ENCODE measurements around the gene CHCHD3. TPM values are rescaled to one million over a fixed set of nuclear protein-coding genes. Genes with fewer than 3 reads are reported as not detected.
"Not testable (repeated sequence)": the region's sequence is repeated elsewhere in the genome, so short reads cannot be mapped to it uniquely, and the experiment has no call there.

The CHCHD3 gene
- total RNA-seq, 3 donors from 2014 or later, result 52.1 to 59.4 (median 53.1) TPM

DNA sequence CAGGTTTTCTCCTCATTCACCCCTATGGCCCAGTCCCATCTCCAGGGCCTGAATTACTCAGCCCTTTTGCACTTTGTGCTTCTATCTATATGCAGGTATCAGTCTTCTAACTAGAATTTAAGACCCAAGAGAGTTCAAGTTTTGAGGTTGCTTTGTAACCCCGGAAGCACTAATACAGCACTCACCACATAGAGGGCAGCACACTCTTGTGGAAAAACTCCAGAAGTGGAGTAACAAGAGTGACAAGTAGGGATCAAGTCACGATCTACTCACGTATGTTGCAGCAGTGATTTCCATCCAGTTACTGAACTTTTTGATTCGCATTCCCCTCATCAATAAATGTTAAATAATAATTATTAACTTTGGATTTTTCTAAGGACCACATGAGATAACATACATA lies 151.0 kb downstream of the CHCHD3 start:
- Histone ChIP-seq H3K27me3 (no peaks in the 10 kb centered on the region), H3K4me3 (no peak overlapping the region), H3K9me3 (peaks cover 3 to 4% of the 10 kb centered on the region in 2 donors), H3K36me3 (no peaks in the 10 kb centered on the region), H3K4me1 (no peaks in the 10 kb centered on the region), H3K27ac (no peak overlapping the region)
- no peak for DNase-seq (ENCODE audit: low spot score in 2 of 2)
- TF ChIP-seq CTCF (IDR thresholded peaks at IDR 0.05) (no peak), POLR2AphosphoS5 (IDR thresholded peaks at IDR 0.05) (no peak), POLR2A (IDR thresholded peaks at IDR 0.05) (no peak)
- intact Hi-C loops (cut with DNase I; ENCODE audit: low total_unique reads), result no loop called here

DNA sequence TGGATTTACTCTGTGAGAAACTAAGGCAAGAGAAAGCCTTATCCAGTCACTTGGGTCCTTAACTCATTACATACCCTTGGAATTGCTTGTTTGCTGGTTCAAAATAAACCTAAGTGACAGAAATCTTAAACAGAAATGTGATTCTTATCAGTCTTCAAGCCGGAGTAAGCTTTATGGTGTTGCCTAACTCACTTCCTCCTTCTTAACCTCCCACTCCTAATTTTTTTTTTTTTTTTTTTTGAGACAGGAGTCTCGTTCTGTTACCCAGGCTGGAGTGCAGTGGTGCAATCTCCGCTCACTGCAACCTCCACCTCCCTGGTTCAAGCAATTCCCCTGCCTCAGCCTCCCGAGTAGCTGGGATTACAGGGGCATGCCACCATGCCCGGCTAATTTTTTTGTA lies 151.9 kb downstream of the CHCHD3 start:
- DNase-seq (ENCODE audit: low spot score in 2 of 2); H3K27me3 ChIP-seq; intact Hi-C loops (cut with DNase I; ENCODE audit: low total_unique reads); H3K36me3 ChIP-seq; H3K4me3 ChIP-seq; H3K9me3 ChIP-seq; H3K27ac ChIP-seq; H3K4me1 ChIP-seq: not testable (repeated sequence)

DNA sequence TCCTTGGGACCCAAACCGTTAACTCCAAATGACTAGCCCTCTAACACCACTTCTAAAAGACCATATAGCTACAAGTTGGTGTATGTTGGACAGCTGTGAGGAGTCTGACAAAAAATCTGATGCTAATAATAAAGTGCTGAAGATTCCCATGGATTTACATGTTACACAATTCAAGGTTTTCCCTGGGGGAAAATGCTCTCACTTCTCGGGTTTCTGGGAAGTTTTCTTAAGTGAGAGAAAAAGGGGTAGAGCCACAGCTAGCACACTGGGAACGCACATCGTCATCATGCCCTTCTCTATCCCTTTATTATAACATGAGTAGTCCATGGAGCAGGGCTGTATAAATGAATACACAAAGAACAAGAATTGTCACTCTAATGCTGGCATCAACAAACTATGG lies 162.1 kb downstream of the CHCHD3 start:
- no peaks in the 10 kb centered on the region for H3K4me1 ChIP-seq
- intact Hi-C loops (cut with DNase I; ENCODE audit: low total_unique reads), result no loop called here
- no peaks in the 10 kb centered on the region for H3K9me3 ChIP-seq
- no peak overlapping the region for H3K27ac ChIP-seq
- H3K4me3 ChIP-seq, result no peak overlapping the region
- H3K27me3 ChIP-seq, result no peaks in the 10 kb centered on the region
- no peaks in the 10 kb centered on the region for H3K36me3 ChIP-seq
- no peak for DNase-seq (ENCODE audit: low spot score in 2 of 2)
- no peak for TF ChIP-seq POLR2AphosphoS5 (IDR thresholded peaks at IDR 0.05)
- TF ChIP-seq CTCF (IDR thresholded peaks at IDR 0.05), result no peak
- no peak for TF ChIP-seq POLR2A (IDR thresholded peaks at IDR 0.05)

- Histone ChIP-seq H3K36me3 (no peaks in the 10 kb centered on the region), H3K4me3 (no peak overlapping the region), H3K27ac (no peak overlapping the region), H3K27me3 (no peaks in the 10 kb centered on the region), H3K9me3 (no peaks in the 10 kb centered on the region), H3K4me1 (no peaks in the 10 kb centered on the region)
- TF ChIP-seq POLR2AphosphoS5 (IDR thresholded peaks at IDR 0.05) (no peak), POLR2A (IDR thresholded peaks at IDR 0.05) (no peak), CTCF (IDR thresholded peaks at IDR 0.05) (no peak)
- DNase-seq (ENCODE audit: low spot score in 2 of 2), result no peak
- intact Hi-C loops (cut with DNase I; ENCODE audit: low total_unique reads), result no loop called here
These were observed 166.2 kb downstream of the CHCHD3 start for GRCh38 chr7:132915647-132916046.

DNA sequence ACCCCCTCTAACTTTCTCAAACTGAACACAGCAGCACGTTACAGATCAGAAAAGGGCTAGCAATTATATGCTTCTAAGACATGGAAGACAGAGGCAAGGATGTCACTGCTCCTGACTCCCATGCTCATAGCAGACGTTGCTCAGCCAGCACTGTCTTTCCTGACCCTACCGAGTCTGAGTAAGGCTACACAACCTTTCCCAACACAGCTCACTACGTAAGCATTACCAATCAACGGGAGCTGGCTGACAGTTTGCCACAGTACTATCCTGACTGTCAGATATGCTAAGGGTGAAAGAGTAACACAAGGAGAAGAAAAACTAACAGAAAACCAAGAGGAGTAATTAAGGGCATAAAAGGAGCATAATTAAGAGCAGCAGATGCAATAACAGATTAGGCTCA lies 171.2 kb downstream of the CHCHD3 start:
- TF ChIP-seq POLR2A (IDR thresholded peaks at IDR 0.05) (no peak), CTCF (IDR thresholded peaks at IDR 0.05) (no peak), POLR2AphosphoS5 (IDR thresholded peaks at IDR 0.05) (no peak)
- no peak overlapping the region for H3K27ac ChIP-seq
- H3K36me3 ChIP-seq, result no peaks in the 10 kb centered on the region
- no peaks in the 10 kb centered on the region for H3K4me1 ChIP-seq
- intact Hi-C loops (cut with DNase I; ENCODE audit: low total_unique reads), result no loop called here
- no peaks in the 10 kb centered on the region for H3K27me3 ChIP-seq
- H3K4me3 ChIP-seq, result no peak overlapping the region
- DNase-seq (ENCODE audit: low spot score in 2 of 2), result no peak
- no peaks in the 10 kb centered on the region for H3K9me3 ChIP-seq

DNA sequence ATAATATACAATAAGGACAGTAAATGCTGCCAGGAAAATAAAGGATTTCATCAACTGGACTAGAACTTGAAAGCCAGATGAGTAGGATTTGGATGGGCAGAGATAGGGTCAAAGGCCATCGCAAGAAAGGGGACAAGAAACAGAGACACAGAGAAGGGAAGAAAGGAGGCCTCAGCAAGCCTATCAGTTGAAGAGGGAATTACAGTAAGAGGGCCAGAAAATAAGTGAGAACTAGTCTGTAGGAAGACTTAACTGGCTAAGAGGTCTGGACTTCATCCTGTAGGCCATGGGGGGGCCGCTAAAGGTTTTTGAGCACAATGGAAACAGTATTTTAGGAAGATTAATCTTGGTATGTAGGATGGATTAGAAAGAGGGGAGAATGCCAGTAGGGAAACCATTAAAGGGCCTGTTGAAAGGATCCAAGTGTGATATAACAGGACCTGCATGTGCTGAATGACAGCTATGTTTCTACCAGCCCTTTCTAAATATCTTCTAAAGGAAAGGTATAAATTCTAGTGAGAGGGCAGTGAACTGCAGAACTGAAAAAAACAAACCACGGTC lies 174.4 kb downstream of the CHCHD3 start:
- Histone ChIP-seq H3K4me1 (no peaks in the 10 kb centered on the region), H3K4me3 (no peak overlapping the region), H3K27ac (no peak overlapping the region), H3K27me3 (no peaks in the 10 kb centered on the region), H3K9me3 (no peaks in the 10 kb centered on the region), H3K36me3 (no peaks in the 10 kb centered on the region)
- intact Hi-C loops (cut with DNase I; ENCODE audit: low total_unique reads), result no loop called here
- no peak for DNase-seq (ENCODE audit: low spot score in 2 of 2)
- no peak for TF ChIP-seq POLR2A (IDR thresholded peaks at IDR 0.05)
- no peak for TF ChIP-seq CTCF (IDR thresholded peaks at IDR 0.05)
- no peak for TF ChIP-seq POLR2AphosphoS5 (IDR thresholded peaks at IDR 0.05)

Measured in breast epithelium (tissue), 4 donors.